ENCODE data around the gene PDXP. TPM values are rescaled to one million over a fixed set of nuclear protein-coding genes. Genes with fewer than 3 reads are reported as not detected.

PDXP gene
- total RNA-seq, 1 experiment from 2014 or later, result 24.5 TPM

DNA sequence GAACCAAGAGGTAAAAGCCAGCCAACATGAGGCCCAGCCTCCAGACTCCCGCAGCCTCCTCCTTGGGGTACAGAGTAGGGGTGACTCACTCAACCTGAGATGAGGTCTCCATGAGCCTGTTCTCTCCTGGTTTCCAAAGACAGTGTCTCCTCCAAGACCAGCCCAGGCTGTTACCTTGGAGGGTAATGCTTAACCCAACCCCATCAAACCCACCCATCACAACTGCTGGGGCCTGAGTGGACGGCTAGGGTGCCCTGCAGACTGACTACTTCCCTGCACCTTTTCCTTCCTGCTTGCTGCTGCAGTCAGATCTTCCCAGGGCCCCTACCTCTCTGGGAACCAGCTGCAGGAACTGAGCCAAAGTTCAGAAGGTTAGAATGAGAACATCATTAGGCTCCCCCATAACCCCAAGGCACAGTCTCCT, 22.5 kb downstream of the PDXP start:
- H3K4me3 ChIP-seq (ENCODE audit: low read depth, low read length), result no peak overlapping the region
- peaks cover 21% of the 10 kb centered on the region; the same call in 1 of the 2 replicates for H3K4me1 ChIP-seq
- no peak for DNase-seq
- no peaks in the 10 kb centered on the region for H3K27me3 ChIP-seq (replicated peaks; ENCODE audit: control insufficient read depth, insufficient read depth, low read length)
- peaks cover 9% of the 10 kb centered on the region for H3K36me3 Mint-ChIP-seq (ENCODE audit: insufficient read depth, unreplicated experiment)
- TF ChIP-seq, protein P1, sequence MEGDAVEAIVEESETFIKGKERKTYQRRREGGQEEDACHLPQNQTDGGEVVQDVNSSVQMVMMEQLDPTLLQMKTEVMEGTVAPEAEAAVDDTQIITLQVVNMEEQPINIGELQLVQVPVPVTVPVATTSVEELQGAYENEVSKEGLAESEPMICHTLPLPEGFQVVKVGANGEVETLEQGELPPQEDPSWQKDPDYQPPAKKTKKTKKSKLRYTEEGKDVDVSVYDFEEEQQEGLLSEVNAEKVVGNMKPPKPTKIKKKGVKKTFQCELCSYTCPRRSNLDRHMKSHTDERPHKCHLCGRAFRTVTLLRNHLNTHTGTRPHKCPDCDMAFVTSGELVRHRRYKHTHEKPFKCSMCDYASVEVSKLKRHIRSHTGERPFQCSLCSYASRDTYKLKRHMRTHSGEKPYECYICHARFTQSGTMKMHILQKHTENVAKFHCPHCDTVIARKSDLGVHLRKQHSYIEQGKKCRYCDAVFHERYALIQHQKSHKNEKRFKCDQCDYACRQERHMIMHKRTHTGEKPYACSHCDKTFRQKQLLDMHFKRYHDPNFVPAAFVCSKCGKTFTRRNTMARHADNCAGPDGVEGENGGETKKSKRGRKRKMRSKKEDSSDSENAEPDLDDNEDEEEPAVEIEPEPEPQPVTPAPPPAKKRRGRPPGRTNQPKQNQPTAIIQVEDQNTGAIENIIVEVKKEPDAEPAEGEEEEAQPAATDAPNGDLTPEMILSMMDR (IDR thresholded peaks at IDR 0.05; ENCODE audit: insufficient read depth in 1 of 2, low read depth in 1 of 2, low read length in 1 of 2, severe bottlenecking in 1 of 2, unreplicated experiment in 1 of 2), result no peak
- H3K9me3 Mint-ChIP-seq (ENCODE audit: unreplicated experiment), result no peaks in the 10 kb centered on the region
- H3K9me3 ChIP-seq, result no peaks in the 10 kb centered on the region
- H3K36me3 ChIP-seq (ENCODE audit: control insufficient read depth, insufficient read depth, low read length), result no peaks in the 10 kb centered on the region
- BruUV-seq (replicated peaks), result no TSS peak
- H3K27ac Mint-ChIP-seq (ENCODE audit: unreplicated experiment), result peak overlapping the region; percentile 62
- no peak overlapping the region for H3K4me3 Mint-ChIP-seq (ENCODE audit: unreplicated experiment)
- H3K4me1 Mint-ChIP-seq (ENCODE audit: low read depth, unreplicated experiment), result peaks cover 7% of the 10 kb centered on the region
- CTCF ChIA-PET, result interaction anchor here (0.6 to 2.0 kb wide), 10 partner anchors 13 to 131 kb away, joined by 3 to 43 read pairs (median 6); partner anchors contain the start of genes LGALS2 and PDXP
- POLR2A ChIA-PET, result interaction anchor here (1.2 kb wide), 1 partner anchor 38 kb away, joined by 3 read pairs; no protein-coding TSS in a partner anchor
- intact Hi-C loops (cut with micrococcal nuclease; ENCODE audit: unreplicated experiment), result loop anchor here (1.0 to 10.0 kb wide), 3 partner anchors 38 to 144 kb away; partner anchors contain the start of gene GGA1
- H3K27me3 Mint-ChIP-seq (ENCODE audit: insufficient read depth, unreplicated experiment), result no peaks in the 10 kb centered on the region

DNA sequence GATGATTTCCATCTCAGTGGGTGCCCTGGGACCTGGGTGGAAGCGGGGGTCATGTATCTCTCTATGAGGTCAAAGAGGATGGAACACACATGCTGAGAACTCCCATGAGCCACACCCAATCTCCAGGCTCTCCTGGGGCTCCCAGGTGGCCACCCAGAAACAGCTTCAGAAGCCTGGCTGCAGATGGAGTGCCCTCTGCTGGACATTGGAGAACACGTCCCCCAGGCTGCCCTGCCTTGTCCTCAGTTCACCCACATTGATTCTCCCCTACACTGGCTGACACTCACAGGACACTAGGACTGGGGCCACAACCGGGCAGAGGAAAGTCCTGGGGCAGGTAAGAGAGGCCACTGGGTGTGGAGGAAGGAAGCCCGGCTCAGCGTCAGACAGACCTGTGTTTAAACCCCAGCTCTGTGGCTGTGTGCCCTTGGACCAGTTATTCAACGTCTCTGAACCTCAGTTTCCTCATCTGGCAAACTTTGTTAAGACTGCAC, 23.1 kb downstream of the PDXP start:
- ChIA-PET POLR2A (interaction anchor here (0.6 to 1.2 kb wide), 2 partner anchors 39 to 73 kb away, joined by 3 read pairs; partner anchors contain the start of gene GGA1), CTCF (interaction anchor here (0.6 to 2.0 kb wide), 10 partner anchors 14 to 132 kb away, joined by 3 to 43 read pairs (median 6); partner anchors contain the start of genes LGALS2 and PDXP)
- H3K4me3 ChIP-seq (ENCODE audit: low read depth, low read length), result no peak overlapping the region
- peaks cover 3% of the 10 kb centered on the region for H3K4me1 Mint-ChIP-seq (ENCODE audit: low read depth, unreplicated experiment)
- DNase-seq, result peak; percentile 81 to 84
- no peaks in the 10 kb centered on the region for H3K36me3 ChIP-seq (ENCODE audit: control insufficient read depth, insufficient read depth, low read length)
- H3K4me1 ChIP-seq, result peaks cover 16% of the 10 kb centered on the region; the same call in 1 of the 2 replicates
- no peaks in the 10 kb centered on the region for H3K27me3 Mint-ChIP-seq (ENCODE audit: insufficient read depth, unreplicated experiment)
- peak overlapping the region; percentile 62 for H3K27ac Mint-ChIP-seq (ENCODE audit: unreplicated experiment)
- BruUV-seq (replicated peaks), result no TSS peak
- TF ChIP-seq, protein P1 (IDR thresholded peaks at IDR 0.05; ENCODE audit: insufficient read depth in 1 of 2, low read depth in 1 of 2, low read length in 1 of 2, severe bottlenecking in 1 of 2, unreplicated experiment in 1 of 2), result peak; percentile 81 to 82
- H3K9me3 Mint-ChIP-seq (ENCODE audit: unreplicated experiment), result no peaks in the 10 kb centered on the region
- H3K27me3 ChIP-seq (replicated peaks; ENCODE audit: control insufficient read depth, insufficient read depth, low read length), result no peaks in the 10 kb centered on the region; the same call in 1 of the 2 replicates
- intact Hi-C loops (cut with micrococcal nuclease; ENCODE audit: unreplicated experiment), result loop anchor here (1.0 to 10.0 kb wide), 3 partner anchors 38 to 144 kb away; partner anchors contain the start of gene GGA1
- H3K36me3 Mint-ChIP-seq (ENCODE audit: insufficient read depth, unreplicated experiment), result peaks cover 15% of the 10 kb centered on the region
- H3K9me3 ChIP-seq, result no peaks in the 10 kb centered on the region
- no peak overlapping the region for H3K4me3 Mint-ChIP-seq (ENCODE audit: unreplicated experiment)

DNA sequence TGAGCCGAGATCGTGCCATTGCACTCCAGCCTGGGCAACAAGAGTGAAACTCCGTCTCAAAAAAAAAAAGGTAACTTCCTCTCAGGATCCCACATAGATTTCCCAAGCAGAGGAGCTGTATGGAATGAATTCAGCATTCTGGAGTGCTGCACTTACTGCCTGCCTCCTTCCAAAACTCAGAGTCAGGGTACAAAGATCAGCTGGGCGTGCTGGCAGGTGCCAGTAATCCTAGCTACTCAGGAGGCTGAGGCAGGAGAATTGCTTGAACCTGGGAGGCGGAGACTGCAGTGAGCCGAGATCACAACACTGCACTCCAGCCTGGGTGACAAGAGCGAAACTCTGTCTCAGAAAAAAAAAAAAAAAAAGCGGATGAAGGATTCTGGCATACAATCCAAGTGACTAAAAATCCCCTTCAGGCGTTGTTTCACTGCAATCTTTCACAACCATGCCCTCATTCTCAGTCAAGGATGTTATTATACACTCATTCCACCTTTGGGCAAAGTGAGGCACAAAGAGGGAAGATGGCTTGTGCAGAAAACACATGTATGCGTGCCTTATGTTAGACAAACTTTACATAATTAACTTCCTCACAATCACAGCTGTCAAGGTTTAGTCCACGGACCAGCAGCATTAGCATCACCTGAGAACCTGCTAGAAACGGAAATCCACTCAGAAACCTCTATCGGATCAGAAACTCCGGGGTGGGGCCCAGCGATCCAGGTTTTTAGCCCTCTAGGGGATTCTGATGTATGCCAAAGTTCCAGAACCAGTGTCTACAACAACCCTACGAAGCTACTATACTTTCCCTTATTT, 26.5 kb downstream of the PDXP start:
- peaks cover 16% of the 10 kb centered on the region; the same call in 1 of the 2 replicates for H3K4me1 ChIP-seq
- no peaks in the 10 kb centered on the region for H3K27me3 Mint-ChIP-seq (ENCODE audit: insufficient read depth, unreplicated experiment)
- H3K4me3 Mint-ChIP-seq (ENCODE audit: unreplicated experiment), result peak overlapping the region; percentile 99
- H3K27ac Mint-ChIP-seq (ENCODE audit: unreplicated experiment), result peak overlapping the region; percentile 95
- ChIA-PET CTCF (interaction anchor here (0.7 to 1.5 kb wide), 6 partner anchors 26 to 139 kb away, joined by 3 to 8 read pairs (median 5); partner anchors contain the start of genes LGALS2 and PDXP), POLR2A (interaction anchor here (0.6 to 1.0 kb wide), 4 partner anchors 42 to 122 kb away, joined by 4 to 10 read pairs (median 8); partner anchors contain the start of gene GCAT)
- no peaks in the 10 kb centered on the region for H3K9me3 Mint-ChIP-seq (ENCODE audit: unreplicated experiment)
- TF ChIP-seq, protein P1 (IDR thresholded peaks at IDR 0.05; ENCODE audit: insufficient read depth in 1 of 2, low read depth in 1 of 2, low read length in 1 of 2, severe bottlenecking in 1 of 2, unreplicated experiment in 1 of 2), result no peak
- no TSS peak for BruUV-seq (replicated peaks)
- H3K4me3 ChIP-seq (ENCODE audit: low read depth, low read length), result no peak overlapping the region
- no peaks in the 10 kb centered on the region for H3K9me3 ChIP-seq
- peaks cover 4% of the 10 kb centered on the region; the same call in 1 of the 2 replicates for H3K36me3 ChIP-seq (ENCODE audit: control insufficient read depth, insufficient read depth, low read length)
- H3K36me3 Mint-ChIP-seq (ENCODE audit: insufficient read depth, unreplicated experiment), result peaks cover 22% of the 10 kb centered on the region
- DNase-seq, result peak; percentile 29 to 53
- no peaks in the 10 kb centered on the region; the same call in 1 of the 2 replicates for H3K27me3 ChIP-seq (replicated peaks; ENCODE audit: control insufficient read depth, insufficient read depth, low read length)
- intact Hi-C loops (cut with micrococcal nuclease; ENCODE audit: unreplicated experiment), result loop anchor here (5.0 to 10.0 kb wide), 2 partner anchors 80 to 148 kb away; partner anchors contain the start of gene GGA1
- no peaks in the 10 kb centered on the region for H3K4me1 Mint-ChIP-seq (ENCODE audit: low read depth, unreplicated experiment)
